ENCODE results near the gene VWA1. TPM values are rescaled to one million over a fixed set of nuclear protein-coding genes. Genes with fewer than 3 reads are reported as not detected.

Gene VWA1
- total RNA-seq, 2 experiments from 2014 or later = not detected

- ChIA-PET CTCF (ENCODE audit: unreplicated experiment) (no interaction called here), POLR2A (interaction anchor here (0.8 kb wide), 2 partner anchors 14 to 26 kb away, joined by 3 read pairs; no protein-coding TSS in a partner anchor)
- no peaks in the 10 kb centered on the region for H3K4me1 ChIP-seq (ENCODE audit: insufficient read depth, low read length, poor library complexity, severe bottlenecking)
- peaks cover 9% of the 10 kb centered on the region; the same call in 1 of the 2 replicates for H3K79me2 ChIP-seq (ENCODE audit: insufficient read depth, low read depth, low read length)
- peaks cover 96% of the 10 kb centered on the region for H3K36me3 ChIP-seq (ENCODE audit: insufficient read depth, low read length)
- H3K4me2 ChIP-seq (ENCODE audit: low read length) = no peak overlapping the region
- H3K9me3 ChIP-seq (ENCODE audit: low read length) = no peaks in the 10 kb centered on the region
- intact Hi-C loops (cut with micrococcal nuclease; ENCODE audit: unreplicated experiment) = no loop called here
- H3K9me2 ChIP-seq (ENCODE audit: insufficient read depth, low read length) = no peaks in the 10 kb centered on the region
- H4K20me1 ChIP-seq (ENCODE audit: insufficient read depth, low read length) = no peaks in the 10 kb centered on the region
- no peak overlapping the region for H3K27ac ChIP-seq (ENCODE audit: low read depth, low read length, poor library complexity, severe bottlenecking)
- no peak overlapping the region for H2AFZ ChIP-seq (ENCODE audit: low read length)
- DNase-seq (ENCODE audit: low spot score) = no peak
- TF ChIP-seq EZH2phosphoT487 (IDR thresholded peaks at IDR 0.05; ENCODE audit: borderline replicate concordance, low read depth, low read length) (no peak), CTCF (conservative IDR thresholded peaks at IDR 0.05; ENCODE audit: low read length) (no peak)
- no peak overlapping the region for H3K4me3 ChIP-seq (ENCODE audit: low read depth, low read length, poor library complexity, severe bottlenecking)
- TSS peak; percentile 30 for BruUV-seq (replicated peaks)
Observed at GRCh38 chr1:1391225-1391624, 44.3 kb upstream of the VWA1 start.

GRCh38 chr1:1393014-1393413 lies 42.5 kb upstream of the VWA1 start:
- Histone ChIP-seq H3K4me3 (ENCODE audit: low read depth, low read length, poor library complexity, severe bottlenecking) (no peak overlapping the region), H4K20me1 (ENCODE audit: insufficient read depth, low read length) (no peaks in the 10 kb centered on the region), H3K4me2 (ENCODE audit: low read length) (no peak overlapping the region), H2AFZ (ENCODE audit: low read length) (no peak overlapping the region), H3K79me2 (ENCODE audit: insufficient read depth, low read depth, low read length) (peaks cover 22% of the 10 kb centered on the region), H3K9me2 (ENCODE audit: insufficient read depth, low read length) (no peaks in the 10 kb centered on the region), H3K27ac (ENCODE audit: low read depth, low read length, poor library complexity, severe bottlenecking) (no peak overlapping the region), H3K9me3 (ENCODE audit: low read length) (no peaks in the 10 kb centered on the region), H3K4me1 (ENCODE audit: insufficient read depth, low read length, poor library complexity, severe bottlenecking) (peaks cover 9% of the 10 kb centered on the region), H3K36me3 (ENCODE audit: insufficient read depth, low read length) (peaks cover 91% of the 10 kb centered on the region)
- intact Hi-C loops (cut with micrococcal nuclease; ENCODE audit: unreplicated experiment) = no loop called here
- ChIA-PET CTCF (ENCODE audit: unreplicated experiment) (no interaction called here), POLR2A (no interaction called here)
- BruUV-seq (replicated peaks) = no TSS peak
- no peak for TF ChIP-seq CTCF (conservative IDR thresholded peaks at IDR 0.05; ENCODE audit: low read length)
- no peak for TF ChIP-seq EZH2phosphoT487 (IDR thresholded peaks at IDR 0.05; ENCODE audit: borderline replicate concordance, low read depth, low read length)
- DNase-seq (ENCODE audit: low spot score) = no peak

GRCh38 chr1:1393428-1393827 lies 42.1 kb upstream of the VWA1 start:
- intact Hi-C loops (cut with micrococcal nuclease; ENCODE audit: unreplicated experiment) = no loop called here
- POLR2A ChIA-PET = no interaction called here

More at GRCh38 chr1:1393428-1393827, 42.1 kb upstream of the VWA1 start:
- Histone ChIP-seq H3K4me3 (ENCODE audit: low read depth, low read length, poor library complexity, severe bottlenecking) (no peak overlapping the region), H3K79me2 (ENCODE audit: insufficient read depth, low read depth, low read length) (peaks cover 26% of the 10 kb centered on the region), H3K9me3 (ENCODE audit: low read length) (no peaks in the 10 kb centered on the region), H3K4me1 (ENCODE audit: insufficient read depth, low read length, poor library complexity, severe bottlenecking) (peaks cover 12% of the 10 kb centered on the region), H3K27ac (ENCODE audit: low read depth, low read length, poor library complexity, severe bottlenecking) (no peak overlapping the region), H3K4me2 (ENCODE audit: low read length) (no peak overlapping the region), H3K9me2 (ENCODE audit: insufficient read depth, low read length) (no peaks in the 10 kb centered on the region), H2AFZ (ENCODE audit: low read length) (no peak overlapping the region), H4K20me1 (ENCODE audit: insufficient read depth, low read length) (no peaks in the 10 kb centered on the region), H3K36me3 (ENCODE audit: insufficient read depth, low read length) (peaks cover 91% of the 10 kb centered on the region)
- TF ChIP-seq CTCF (conservative IDR thresholded peaks at IDR 0.05; ENCODE audit: low read length) (no peak), EZH2phosphoT487 (IDR thresholded peaks at IDR 0.05; ENCODE audit: borderline replicate concordance, low read depth, low read length) (no peak)
- CTCF ChIA-PET (ENCODE audit: unreplicated experiment) = no interaction called here
- no peak for DNase-seq (ENCODE audit: low spot score)
- BruUV-seq (replicated peaks) = no TSS peak

Measured in OCI-LY7 (cell line).